ENCODE results near the gene C14orf119. TPM values are rescaled to one million over a fixed set of nuclear protein-coding genes. Genes with fewer than 3 reads are reported as not detected.

C14orf119 gene
- total and polyA plus RNA-seq, 12 donors, result 23.9 to 206 (median 51.8) TPM

DNA sequence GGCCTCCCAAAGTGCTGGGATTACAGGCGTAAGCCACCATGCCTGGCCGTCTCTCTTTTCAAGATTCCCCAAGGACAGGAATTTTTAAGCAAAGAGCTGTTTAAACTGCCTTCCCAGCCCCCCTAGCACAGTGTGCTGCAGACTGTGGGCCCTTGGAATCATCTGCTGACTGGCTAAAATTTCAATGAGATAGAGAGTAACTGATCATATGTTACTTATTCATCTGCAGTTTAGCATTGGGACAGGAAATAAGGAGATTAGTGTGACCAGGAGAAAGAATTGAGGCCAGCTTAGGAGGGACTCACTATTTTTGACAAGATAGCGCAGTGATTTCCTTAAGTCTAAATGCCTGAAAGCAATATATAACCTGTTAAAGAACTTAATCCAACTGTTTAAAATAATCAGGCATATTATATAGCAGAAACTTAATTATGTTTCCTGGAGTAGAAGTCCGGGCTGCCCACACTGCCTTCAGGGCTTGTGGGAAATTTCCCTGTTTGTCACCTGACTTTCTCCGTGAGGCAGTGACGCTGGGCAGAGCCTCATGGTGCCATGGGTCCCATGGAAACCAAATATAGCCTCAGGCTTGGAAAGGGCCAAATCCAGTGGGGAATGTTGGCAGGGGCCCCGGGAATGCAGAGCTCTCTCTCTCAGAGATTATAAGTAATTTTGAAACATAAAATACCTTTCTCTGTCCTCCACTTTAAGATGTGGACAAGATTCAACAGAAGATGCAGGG, 46.6 kb downstream of the C14orf119 start:
- intact Hi-C loops (cut with DNase I), result no loop called here
- Histone ChIP-seq H3K36me3 (replicated peaks in 1 of 2) (peaks cover 0 to 35% of the 10 kb centered on the region in 2 donors), H3K27me3 (no peaks in the 10 kb centered on the region), H3K4me1 (replicated peaks in 1 of 2) (no peaks in the 10 kb centered on the region), H3K9me3 (replicated peaks in 1 of 3) (no peaks in the 10 kb centered on the region), H3K4me3 (no peak overlapping the region), H3K27ac (no peak overlapping the region)
- DNase-seq, result peak in 1 of 7 donors; percentile 83
- TF ChIP-seq POLR2A (IDR thresholded peaks at IDR 0.05), result no peak
- TF ChIP-seq, protein P1, sequence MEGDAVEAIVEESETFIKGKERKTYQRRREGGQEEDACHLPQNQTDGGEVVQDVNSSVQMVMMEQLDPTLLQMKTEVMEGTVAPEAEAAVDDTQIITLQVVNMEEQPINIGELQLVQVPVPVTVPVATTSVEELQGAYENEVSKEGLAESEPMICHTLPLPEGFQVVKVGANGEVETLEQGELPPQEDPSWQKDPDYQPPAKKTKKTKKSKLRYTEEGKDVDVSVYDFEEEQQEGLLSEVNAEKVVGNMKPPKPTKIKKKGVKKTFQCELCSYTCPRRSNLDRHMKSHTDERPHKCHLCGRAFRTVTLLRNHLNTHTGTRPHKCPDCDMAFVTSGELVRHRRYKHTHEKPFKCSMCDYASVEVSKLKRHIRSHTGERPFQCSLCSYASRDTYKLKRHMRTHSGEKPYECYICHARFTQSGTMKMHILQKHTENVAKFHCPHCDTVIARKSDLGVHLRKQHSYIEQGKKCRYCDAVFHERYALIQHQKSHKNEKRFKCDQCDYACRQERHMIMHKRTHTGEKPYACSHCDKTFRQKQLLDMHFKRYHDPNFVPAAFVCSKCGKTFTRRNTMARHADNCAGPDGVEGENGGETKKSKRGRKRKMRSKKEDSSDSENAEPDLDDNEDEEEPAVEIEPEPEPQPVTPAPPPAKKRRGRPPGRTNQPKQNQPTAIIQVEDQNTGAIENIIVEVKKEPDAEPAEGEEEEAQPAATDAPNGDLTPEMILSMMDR (IDR thresholded peaks at IDR 0.05), result no peak
- 82 to 88% (median 85%) methylated on average over 7 of the region's 7 CpGs for WGBS, 4 donors

DNA sequence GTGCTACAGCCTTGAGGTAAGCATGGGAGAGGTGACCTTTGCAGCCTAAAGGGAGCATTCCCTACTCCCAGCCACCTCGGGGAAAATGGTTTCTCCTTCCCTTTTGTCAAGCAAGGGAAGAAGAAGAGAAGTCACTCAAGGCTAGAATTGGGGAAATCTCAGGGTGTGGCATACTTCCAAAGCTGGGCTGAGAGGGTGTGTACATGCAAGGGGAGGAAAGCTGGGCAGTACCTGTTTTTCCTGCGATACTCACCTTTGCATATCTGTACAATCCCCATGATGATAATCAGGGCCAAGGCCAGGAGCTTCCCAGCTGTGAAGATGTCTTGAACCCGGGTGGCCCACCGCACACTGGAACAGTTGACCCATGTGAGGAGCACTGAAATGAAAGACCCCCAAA, 47.5 kb downstream of the C14orf119 start:
- H3K36me3 ChIP-seq (replicated peaks in 1 of 2), result peaks cover 0 to 28% of the 10 kb centered on the region in 2 donors
- H3K27ac ChIP-seq, result no peak overlapping the region
- intact Hi-C loops (cut with DNase I), result no loop called here
- no peaks in the 10 kb centered on the region for H3K9me3 ChIP-seq (replicated peaks in 1 of 3)
- H3K4me3 ChIP-seq, result no peak overlapping the region
- no peak for TF ChIP-seq POLR2A (IDR thresholded peaks at IDR 0.05)
- TF ChIP-seq, protein P1 (IDR thresholded peaks at IDR 0.05), result no peak
- no peaks in the 10 kb centered on the region for H3K27me3 ChIP-seq
- WGBS, 4 donors, result 79 to 89% (median 84%) methylated on average over 4 of the region's 4 CpGs
- no peak for DNase-seq
- no peaks in the 10 kb centered on the region for H3K4me1 ChIP-seq (replicated peaks in 1 of 2)

DNA sequence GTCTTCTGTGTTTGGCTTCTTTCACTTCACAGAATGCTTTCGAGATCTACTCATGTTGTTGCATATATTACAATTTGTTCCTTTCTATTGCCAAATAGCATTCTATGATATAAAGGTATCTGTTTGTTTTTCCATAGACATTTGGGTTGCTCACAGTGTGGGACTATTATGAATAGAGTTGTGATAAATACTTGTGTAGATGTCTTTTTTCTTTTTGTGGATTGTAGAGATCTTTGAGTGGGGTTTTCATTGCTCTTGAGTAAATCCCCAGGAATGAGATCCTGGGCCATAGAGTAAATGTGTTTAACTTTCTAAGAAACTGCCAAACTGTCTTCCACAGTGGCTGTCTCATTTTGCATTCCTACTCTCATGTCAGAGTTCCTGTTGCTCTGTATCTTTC, 48.6 kb downstream of the C14orf119 start:
- Histone ChIP-seq H3K36me3 (replicated peaks in 1 of 2) (peaks cover 0 to 19% of the 10 kb centered on the region in 2 donors), H3K27ac (no peak overlapping the region), H3K4me1 (replicated peaks in 1 of 2) (no peaks in the 10 kb centered on the region), H3K27me3 (no peaks in the 10 kb centered on the region), H3K9me3 (replicated peaks in 1 of 3) (no peaks in the 10 kb centered on the region), H3K4me3 (no peak overlapping the region)
- TF ChIP-seq, protein P1 (IDR thresholded peaks at IDR 0.05), result no peak
- TF ChIP-seq POLR2A (IDR thresholded peaks at IDR 0.05), result no peak
- no peak for DNase-seq
- 85 to 94% (median 94%) methylated on average over 1 of the region's 1 CpG for WGBS, 4 donors
- intact Hi-C loops (cut with DNase I), result no loop called here

DNA sequence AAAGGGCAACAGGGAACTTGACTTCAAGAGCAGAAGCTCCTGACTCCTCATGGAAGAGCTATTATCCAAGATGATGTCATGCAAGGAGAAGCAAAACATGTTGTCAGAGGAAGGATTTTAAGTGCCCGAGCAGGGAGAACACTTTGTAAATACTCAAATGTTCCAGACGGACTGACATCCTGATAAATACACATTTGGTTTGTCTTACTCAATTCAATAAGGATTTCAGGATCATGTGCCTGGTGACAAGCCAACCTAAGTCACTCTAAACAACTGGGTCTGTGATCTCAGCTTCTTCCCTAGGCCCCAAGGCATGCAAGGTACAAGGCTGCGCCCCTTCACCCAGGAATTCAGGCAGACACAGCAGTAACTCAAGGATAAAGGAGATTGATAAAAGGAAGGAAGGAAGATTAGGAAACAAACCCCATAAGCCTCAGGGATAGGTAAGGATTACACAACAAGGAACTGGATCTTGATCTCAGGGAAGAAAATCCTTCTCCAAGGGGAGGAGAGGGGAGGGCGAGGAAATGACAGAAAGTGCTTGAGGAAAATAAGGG, 50.6 kb downstream of the C14orf119 start:
- Histone ChIP-seq H3K36me3 (replicated peaks in 1 of 2) (no peaks in the 10 kb centered on the region), H3K4me1 (replicated peaks in 1 of 2) (no peaks in the 10 kb centered on the region), H3K27me3 (no peaks in the 10 kb centered on the region), H3K27ac (peak overlapping the region in 1 of 5 donors; percentile 8), H3K9me3 (replicated peaks in 1 of 3) (no peaks in the 10 kb centered on the region), H3K4me3 (no peak overlapping the region)
- WGBS, 4 donors, result 73 to 83% (median 76%) methylated on average over 4 of the region's 4 CpGs
- DNase-seq, result no peak
- intact Hi-C loops (cut with DNase I), result no loop called here
- TF ChIP-seq, protein P1 (IDR thresholded peaks at IDR 0.05), result no peak
- no peak for TF ChIP-seq POLR2A (IDR thresholded peaks at IDR 0.05)

Data from adrenal gland (tissue), 12 donors.